Suprapubic skin (tissue), 4 donors: ENCODE data around the gene ICOS.

ENCODE experiments used
- EP300 ChIP-seq: sonication (generic); formaldehyde crosslinking; IDR thresholded peaks from one replicate; pipeline ENCODE4 v1.6.1; 2017; ENCODE audit warnings: antibody characterized with exemption
- POLR2A ChIP-seq, 2 donors: fragments of 450-650 bp; IDR thresholded peaks; one replicate each; pipeline ENCODE4 v1.6.1; 2017; ENCODE audit warnings: antibody characterized with exemption in 2 of 2, mild to moderate bottlenecking in 2 of 2, moderate library complexity in 2 of 2
- POLR2AphosphoS5 ChIP-seq, 3 donors: sonication (generic); formaldehyde crosslinking; IDR thresholded peaks; one replicate each; pipeline ENCODE4 v1.6.1; 2017; ENCODE audit warnings: antibody characterized with exemption in 3 of 3
- TF ChIP-seq, protein P1 (sequence below), 2 donors: fragments of 200-600 bp in 1 of 2; fragments of 450-650 bp in 1 of 2; sonication (generic) in 1 of 2; IDR thresholded peaks; one replicate each; pipeline ENCODE4 v1.5.1; 2016 to 2019; ENCODE audit warnings: antibody characterized with exemption in 2 of 2, mild to moderate bottlenecking in 1 of 2, moderate library complexity in 1 of 2

- TF ChIP-seq, protein P1, sequence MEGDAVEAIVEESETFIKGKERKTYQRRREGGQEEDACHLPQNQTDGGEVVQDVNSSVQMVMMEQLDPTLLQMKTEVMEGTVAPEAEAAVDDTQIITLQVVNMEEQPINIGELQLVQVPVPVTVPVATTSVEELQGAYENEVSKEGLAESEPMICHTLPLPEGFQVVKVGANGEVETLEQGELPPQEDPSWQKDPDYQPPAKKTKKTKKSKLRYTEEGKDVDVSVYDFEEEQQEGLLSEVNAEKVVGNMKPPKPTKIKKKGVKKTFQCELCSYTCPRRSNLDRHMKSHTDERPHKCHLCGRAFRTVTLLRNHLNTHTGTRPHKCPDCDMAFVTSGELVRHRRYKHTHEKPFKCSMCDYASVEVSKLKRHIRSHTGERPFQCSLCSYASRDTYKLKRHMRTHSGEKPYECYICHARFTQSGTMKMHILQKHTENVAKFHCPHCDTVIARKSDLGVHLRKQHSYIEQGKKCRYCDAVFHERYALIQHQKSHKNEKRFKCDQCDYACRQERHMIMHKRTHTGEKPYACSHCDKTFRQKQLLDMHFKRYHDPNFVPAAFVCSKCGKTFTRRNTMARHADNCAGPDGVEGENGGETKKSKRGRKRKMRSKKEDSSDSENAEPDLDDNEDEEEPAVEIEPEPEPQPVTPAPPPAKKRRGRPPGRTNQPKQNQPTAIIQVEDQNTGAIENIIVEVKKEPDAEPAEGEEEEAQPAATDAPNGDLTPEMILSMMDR (IDR thresholded peaks at IDR 0.05) = no peak
- no peak for TF ChIP-seq EP300
- TF ChIP-seq POLR2A (IDR thresholded peaks at IDR 0.05) = no peak
- no peak for TF ChIP-seq POLR2AphosphoS5 (IDR thresholded peaks at IDR 0.05)
Measured at GRCh38 chr2:203914546-203915182, 21.9 kb upstream of the ICOS start.
